Parathyroid adenoma (tissue), 2 donors: ENCODE results near the gene ITPR2.

Experiments used
- H2AFZ ChIP-seq: fragments of 300-600 bp; sonication (generic); one replicate; pipeline ENCODE4 v1.7.0; 2017; ENCODE audit warnings: antibody characterized with exemption, mild to moderate bottlenecking
- H3K27ac ChIP-seq: fragments of 300-600 bp; sonication (generic); one replicate; pipeline ENCODE4 v1.7.0; 2017
- H3K27me3 ChIP-seq: fragments of 300-600 bp; sonication (generic); one replicate; pipeline ENCODE4 v1.7.0; 2017; ENCODE audit warnings: low read length; ENCODE audit not compliant: control insufficient read depth, insufficient read depth
- H3K36me3 ChIP-seq: fragments of 300-600 bp; sonication (generic); one replicate; pipeline ENCODE4 v1.7.0; 2017; ENCODE audit warnings: low read length; ENCODE audit not compliant: control insufficient read depth, insufficient read depth
- H3K4me1 ChIP-seq: fragments of 300-600 bp; sonication (generic); one replicate; pipeline ENCODE4 v1.7.0; 2017; ENCODE audit warnings: control low read depth
- H3K4me2 ChIP-seq: fragments of 300-600 bp; sonication (generic); one replicate; pipeline ENCODE4 v1.7.0; 2017; ENCODE audit warnings: low read length
- H3K4me3 ChIP-seq: fragments of 300-600 bp; sonication (generic); one replicate; pipeline ENCODE4 v1.7.0; 2017; ENCODE audit warnings: low read depth, low read length
- H3K79me2 ChIP-seq: fragments of 300-600 bp; sonication (generic); one replicate; pipeline ENCODE4 v1.7.0; 2017; ENCODE audit warnings: control low read depth
- H3K9ac ChIP-seq: fragments of 300-600 bp; sonication (generic); one replicate; pipeline ENCODE4 v1.7.0; 2017; ENCODE audit warnings: mild to moderate bottlenecking
- H3K9me3 ChIP-seq: fragments of 300-600 bp; sonication (generic); one replicate; pipeline ENCODE4 v1.7.0; 2017; ENCODE audit warnings: low read length; ENCODE audit not compliant: control insufficient read depth
- TF ChIP-seq, protein P1 (sequence below): fragments of 300-600 bp; sonication (generic); IDR thresholded peaks from one replicate; pipeline ENCODE4 v1.7.0; 2017; ENCODE audit warnings: antibody characterized with exemption, mild to moderate bottlenecking
- donor health status: primary hyperparathyroidism.

The ITPR2 gene

DNA sequence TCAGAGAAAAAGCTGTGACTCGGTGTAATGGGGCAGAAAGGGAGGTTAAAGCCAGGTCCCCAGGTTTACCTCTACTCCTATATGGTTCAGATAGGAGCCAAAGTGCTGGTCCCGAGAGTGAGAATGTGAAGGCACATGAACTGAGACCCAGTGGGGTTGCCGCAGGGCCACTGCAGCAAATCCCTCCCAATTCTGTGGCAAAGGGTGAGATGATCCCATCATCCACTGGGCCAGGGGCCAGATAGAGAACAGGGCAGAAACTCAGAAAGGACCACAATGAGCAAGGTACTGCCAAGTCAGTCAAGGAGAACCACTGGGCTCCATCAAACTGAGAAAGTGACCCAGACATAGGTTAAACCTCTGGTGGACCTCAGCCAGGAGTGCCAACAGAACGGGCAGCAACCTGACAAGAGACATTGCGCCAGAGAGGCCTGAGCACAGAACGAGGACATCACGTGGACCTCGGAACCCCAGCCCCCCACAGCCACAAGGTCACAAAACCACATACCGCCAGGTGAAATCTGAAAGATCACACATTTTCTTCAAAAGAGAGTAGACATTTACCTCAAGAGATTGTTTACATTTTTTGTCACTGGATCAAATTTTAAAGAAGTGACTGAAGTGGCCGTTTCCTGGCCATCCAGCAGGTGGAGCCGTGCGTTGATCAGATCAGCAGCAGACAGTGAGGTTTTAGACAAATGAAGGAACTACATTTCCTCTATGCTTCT, 20.5 kb upstream of the ITPR2 start:
- Histone ChIP-seq H3K4me1 (peaks cover 16% of the 10 kb centered on the region), H3K4me3 (no peak overlapping the region), H3K79me2 (no peaks in the 10 kb centered on the region), H3K9ac (no peak overlapping the region), H3K27ac (peak overlapping the region; percentile 47), H3K36me3 (no peaks in the 10 kb centered on the region), H3K4me2 (peak overlapping the region; percentile 35), H3K27me3 (no peaks in the 10 kb centered on the region), H3K9me3 (no peaks in the 10 kb centered on the region), H2AFZ (peak overlapping the region; percentile 87)
- TF ChIP-seq, protein P1, sequence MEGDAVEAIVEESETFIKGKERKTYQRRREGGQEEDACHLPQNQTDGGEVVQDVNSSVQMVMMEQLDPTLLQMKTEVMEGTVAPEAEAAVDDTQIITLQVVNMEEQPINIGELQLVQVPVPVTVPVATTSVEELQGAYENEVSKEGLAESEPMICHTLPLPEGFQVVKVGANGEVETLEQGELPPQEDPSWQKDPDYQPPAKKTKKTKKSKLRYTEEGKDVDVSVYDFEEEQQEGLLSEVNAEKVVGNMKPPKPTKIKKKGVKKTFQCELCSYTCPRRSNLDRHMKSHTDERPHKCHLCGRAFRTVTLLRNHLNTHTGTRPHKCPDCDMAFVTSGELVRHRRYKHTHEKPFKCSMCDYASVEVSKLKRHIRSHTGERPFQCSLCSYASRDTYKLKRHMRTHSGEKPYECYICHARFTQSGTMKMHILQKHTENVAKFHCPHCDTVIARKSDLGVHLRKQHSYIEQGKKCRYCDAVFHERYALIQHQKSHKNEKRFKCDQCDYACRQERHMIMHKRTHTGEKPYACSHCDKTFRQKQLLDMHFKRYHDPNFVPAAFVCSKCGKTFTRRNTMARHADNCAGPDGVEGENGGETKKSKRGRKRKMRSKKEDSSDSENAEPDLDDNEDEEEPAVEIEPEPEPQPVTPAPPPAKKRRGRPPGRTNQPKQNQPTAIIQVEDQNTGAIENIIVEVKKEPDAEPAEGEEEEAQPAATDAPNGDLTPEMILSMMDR: peak; percentile 96

DNA sequence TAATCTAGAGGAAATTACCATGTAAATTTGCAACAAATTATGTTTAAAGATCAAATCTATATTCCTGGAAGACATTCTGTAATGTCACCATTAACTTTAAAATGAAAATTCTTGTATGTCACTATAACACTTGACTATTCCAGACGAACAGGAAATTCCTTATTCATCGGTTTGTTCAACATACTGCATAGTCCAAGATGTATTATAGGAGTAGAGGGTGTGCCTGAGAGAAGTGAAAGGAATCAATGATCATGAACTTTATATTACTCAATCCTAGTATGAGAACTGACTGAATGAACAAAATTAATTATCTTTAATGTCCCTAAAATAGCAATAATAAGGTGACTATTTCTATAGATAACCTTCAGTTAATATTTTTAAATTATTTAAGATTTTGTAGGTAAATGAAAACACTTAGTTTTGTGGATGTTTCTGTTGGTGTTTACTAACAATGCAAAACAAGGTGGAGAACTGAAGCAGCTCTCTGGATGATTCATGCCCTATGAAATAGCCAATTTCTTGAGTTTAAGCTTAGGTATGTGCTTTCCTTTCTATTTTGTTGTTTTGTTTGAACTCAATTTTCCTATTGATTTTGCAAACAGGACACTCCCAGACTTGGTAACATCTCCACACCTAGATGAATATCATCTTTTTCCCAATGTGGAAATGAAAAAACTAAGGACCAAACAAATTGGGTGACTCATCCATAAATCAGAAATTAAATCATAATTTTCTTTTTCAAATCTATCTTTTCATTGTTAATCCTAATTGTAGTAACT, 18.2 kb upstream of the ITPR2 start:
- H2AFZ ChIP-seq: no peak overlapping the region
- no peaks in the 10 kb centered on the region for H3K79me2 ChIP-seq
- no peak overlapping the region for H3K4me2 ChIP-seq
- no peaks in the 10 kb centered on the region for H3K27me3 ChIP-seq
- H3K9me3 ChIP-seq: no peaks in the 10 kb centered on the region
- H3K4me1 ChIP-seq: peaks cover 12% of the 10 kb centered on the region
- TF ChIP-seq, protein P1: no peak
- H3K9ac ChIP-seq: no peak overlapping the region
- H3K4me3 ChIP-seq: no peak overlapping the region
- no peaks in the 10 kb centered on the region for H3K36me3 ChIP-seq
- no peak overlapping the region for H3K27ac ChIP-seq

DNA sequence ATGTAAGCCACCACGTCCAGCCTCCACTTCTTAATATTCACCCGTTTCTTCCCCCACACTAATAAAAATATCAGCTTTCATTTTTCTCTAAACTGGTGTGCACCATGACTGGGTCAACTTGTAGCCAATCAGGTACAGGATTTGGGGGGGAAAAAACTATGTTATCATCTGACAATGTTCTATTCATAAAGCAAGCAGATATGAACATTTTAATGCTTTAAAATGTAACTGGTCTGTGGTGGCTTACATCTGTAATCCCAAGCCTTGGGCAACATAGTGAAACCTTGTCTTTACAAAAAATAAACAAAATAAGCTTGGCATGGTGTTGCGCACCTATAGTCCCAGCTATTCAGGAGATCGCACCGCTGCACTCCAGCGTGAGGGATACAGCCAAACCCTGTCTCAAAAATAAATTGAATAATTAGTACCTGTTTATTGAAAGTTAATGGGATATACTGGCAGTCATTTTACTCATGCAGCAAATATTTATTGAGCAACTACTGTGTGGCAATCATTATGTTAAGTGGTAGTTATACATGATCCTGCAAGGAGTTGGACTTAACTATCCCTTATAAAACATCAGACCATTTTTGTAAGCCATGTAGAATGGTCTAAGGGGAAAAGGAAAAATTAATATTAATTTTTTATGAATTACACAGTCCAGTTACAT, 15.3 kb upstream of the ITPR2 start:
- Histone ChIP-seq H2AFZ (no peak overlapping the region), H3K9ac (no peak overlapping the region), H3K36me3 (no peaks in the 10 kb centered on the region), H3K9me3 (no peaks in the 10 kb centered on the region), H3K4me3 (no peak overlapping the region), H3K79me2 (no peaks in the 10 kb centered on the region), H3K27me3 (no peaks in the 10 kb centered on the region), H3K4me1 (peaks cover 14% of the 10 kb centered on the region), H3K27ac (no peak overlapping the region), H3K4me2 (no peak overlapping the region)
- TF ChIP-seq, protein P1: no peak

DNA sequence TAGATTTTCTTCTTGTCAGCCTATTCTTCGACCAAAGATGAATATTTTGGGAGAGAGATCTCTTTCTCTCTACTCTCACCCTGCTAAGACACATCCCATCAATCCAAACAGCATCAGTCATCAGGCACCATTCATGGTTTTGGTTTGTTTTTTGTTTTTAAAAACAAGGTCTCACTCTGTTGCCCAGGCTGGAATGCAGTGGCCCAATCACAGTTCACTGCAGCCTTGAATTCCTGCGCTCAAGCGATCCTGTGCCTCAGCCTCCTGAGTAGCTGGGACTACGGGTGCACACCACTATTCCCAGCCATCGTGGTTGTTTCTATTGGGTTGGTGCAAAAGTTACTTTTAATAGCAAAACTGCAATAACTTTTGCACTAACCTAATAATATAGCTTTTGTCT, 14.4 kb upstream of the ITPR2 start:
- Histone ChIP-seq H3K9ac (no peak overlapping the region), H3K4me2 (no peak overlapping the region), H3K4me1 (peaks cover 14% of the 10 kb centered on the region), H3K27me3 (no peaks in the 10 kb centered on the region), H3K4me3 (no peak overlapping the region), H3K27ac (no peak overlapping the region), H3K36me3 (no peaks in the 10 kb centered on the region), H2AFZ (no peak overlapping the region), H3K9me3 (no peaks in the 10 kb centered on the region), H3K79me2 (no peaks in the 10 kb centered on the region)
- TF ChIP-seq, protein P1: no peak
